ENCODE measurements around the gene KRTAP10-11.
"Not testable (repeated sequence)": the region's sequence is repeated elsewhere in the genome, so short reads cannot be mapped to it uniquely, and the experiment has no call there.

The KRTAP10-11 gene

DNA sequence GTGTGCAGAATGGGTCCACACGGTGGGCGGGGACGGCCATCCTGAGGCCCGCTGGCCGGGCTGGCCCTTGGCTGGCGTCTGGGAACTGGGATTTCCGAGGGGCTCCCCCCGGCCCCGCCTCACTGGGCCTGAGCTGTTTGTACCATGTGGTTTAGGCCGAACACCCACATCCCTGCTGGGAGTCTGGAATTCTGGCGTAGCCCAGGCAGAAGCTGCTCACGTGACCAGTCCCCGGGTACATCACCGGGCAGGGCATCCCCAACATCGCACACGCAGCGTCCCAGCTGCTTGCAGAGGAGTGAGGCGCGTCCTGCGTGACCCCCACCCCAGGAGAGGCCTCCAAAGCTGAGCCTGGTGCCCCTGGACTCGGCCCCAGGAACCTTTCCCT lies 43.8 kb upstream of the KRTAP10-11 start:
- H3K9me3 ChIP-seq: peaks cover 0 to 5% (median 0%) of the 10 kb centered on the region in 3 donors
- intact Hi-C loops (cut with DNase I; ENCODE audit: low total_unique reads): no loop called here
- TF ChIP-seq, protein P1, sequence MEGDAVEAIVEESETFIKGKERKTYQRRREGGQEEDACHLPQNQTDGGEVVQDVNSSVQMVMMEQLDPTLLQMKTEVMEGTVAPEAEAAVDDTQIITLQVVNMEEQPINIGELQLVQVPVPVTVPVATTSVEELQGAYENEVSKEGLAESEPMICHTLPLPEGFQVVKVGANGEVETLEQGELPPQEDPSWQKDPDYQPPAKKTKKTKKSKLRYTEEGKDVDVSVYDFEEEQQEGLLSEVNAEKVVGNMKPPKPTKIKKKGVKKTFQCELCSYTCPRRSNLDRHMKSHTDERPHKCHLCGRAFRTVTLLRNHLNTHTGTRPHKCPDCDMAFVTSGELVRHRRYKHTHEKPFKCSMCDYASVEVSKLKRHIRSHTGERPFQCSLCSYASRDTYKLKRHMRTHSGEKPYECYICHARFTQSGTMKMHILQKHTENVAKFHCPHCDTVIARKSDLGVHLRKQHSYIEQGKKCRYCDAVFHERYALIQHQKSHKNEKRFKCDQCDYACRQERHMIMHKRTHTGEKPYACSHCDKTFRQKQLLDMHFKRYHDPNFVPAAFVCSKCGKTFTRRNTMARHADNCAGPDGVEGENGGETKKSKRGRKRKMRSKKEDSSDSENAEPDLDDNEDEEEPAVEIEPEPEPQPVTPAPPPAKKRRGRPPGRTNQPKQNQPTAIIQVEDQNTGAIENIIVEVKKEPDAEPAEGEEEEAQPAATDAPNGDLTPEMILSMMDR (IDR thresholded peaks at IDR 0.05): no peak
- H3K27ac ChIP-seq: no peak overlapping the region
- peaks cover 0 to 30% of the 10 kb centered on the region in 2 donors for H3K27me3 ChIP-seq
- no peaks in the 10 kb centered on the region for H3K36me3 ChIP-seq
- no peak overlapping the region for H3K4me3 ChIP-seq
- DNase-seq: no peak
- no peaks in the 10 kb centered on the region for H3K4me1 ChIP-seq

DNA sequence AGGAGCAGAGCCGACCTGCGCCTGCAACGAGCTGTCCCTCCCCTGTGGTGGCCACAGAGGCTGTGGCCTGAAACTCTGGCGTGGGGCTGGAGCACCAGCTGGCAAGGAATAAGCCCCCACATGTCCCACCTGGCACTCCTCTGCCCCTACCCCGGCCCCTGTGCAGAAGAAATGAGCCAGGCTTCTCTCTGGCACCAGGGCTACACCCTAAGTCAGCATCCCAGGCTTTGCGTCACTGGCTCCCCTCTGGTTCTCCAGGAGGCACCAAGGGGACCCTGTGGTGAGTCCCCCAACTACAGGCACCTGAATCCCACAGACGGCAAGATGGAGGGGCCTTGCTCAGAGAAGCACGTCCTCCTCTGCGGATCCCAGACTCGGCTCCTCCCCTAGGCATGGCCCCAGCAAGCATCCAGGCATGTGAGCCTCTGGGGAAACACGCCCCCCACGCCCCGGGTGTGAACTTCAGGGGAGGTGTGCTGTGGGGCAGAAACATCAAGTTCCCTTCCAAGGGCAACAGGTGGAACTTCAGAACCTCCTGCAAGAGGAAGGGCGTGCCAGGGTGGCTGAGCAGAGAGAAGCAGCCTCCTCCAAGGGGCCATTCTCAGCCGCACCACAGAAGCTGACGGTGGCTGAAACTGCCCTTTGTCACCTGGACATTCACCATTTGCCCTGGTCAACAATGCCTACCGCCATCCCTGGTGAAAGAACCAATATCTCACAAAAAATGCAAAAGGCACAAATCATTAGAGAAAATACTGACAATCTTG lies 42.9 kb upstream of the KRTAP10-11 start:
- H3K4me3 ChIP-seq: no peak overlapping the region
- H3K9me3 ChIP-seq: peaks cover 0 to 5% (median 0%) of the 10 kb centered on the region in 3 donors
- no peak overlapping the region for H3K27ac ChIP-seq
- intact Hi-C loops (cut with DNase I; ENCODE audit: low total_unique reads): no loop called here
- no peaks in the 10 kb centered on the region for H3K4me1 ChIP-seq
- peaks cover 0 to 30% of the 10 kb centered on the region in 2 donors for H3K27me3 ChIP-seq
- TF ChIP-seq, protein P1 (IDR thresholded peaks at IDR 0.05): no peak
- H3K36me3 ChIP-seq: no peaks in the 10 kb centered on the region
- DNase-seq: no peak

DNA sequence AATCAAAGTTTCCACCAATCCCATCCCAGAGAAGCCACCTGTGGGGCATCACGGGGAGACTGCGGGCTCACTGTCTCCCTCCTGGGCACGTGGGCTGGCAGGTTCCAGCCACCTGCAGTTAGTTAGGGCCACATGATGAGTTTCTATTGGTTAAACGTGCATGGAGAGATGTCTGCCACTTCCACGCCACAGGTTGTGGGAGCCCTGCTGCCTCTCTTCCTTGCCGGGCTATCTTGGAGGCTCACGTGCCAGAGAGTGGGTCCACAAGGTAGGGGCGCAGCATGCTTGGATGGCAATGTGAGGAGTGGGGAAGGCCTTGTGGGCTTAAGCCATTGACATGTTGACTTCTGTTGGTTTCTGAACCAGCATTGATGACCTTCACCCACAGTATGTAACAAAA lies 42.3 kb upstream of the KRTAP10-11 start:
- intact Hi-C loops (cut with DNase I; ENCODE audit: low total_unique reads): no loop called here
- H3K36me3 ChIP-seq: no peaks in the 10 kb centered on the region
- H3K27ac ChIP-seq: no peak overlapping the region
- H3K9me3 ChIP-seq: peaks cover 0 to under 1% (median under 1%) of the 10 kb centered on the region in 3 donors
- no peaks in the 10 kb centered on the region for H3K4me1 ChIP-seq
- H3K27me3 ChIP-seq: peaks cover 0 to 30% of the 10 kb centered on the region in 2 donors
- TF ChIP-seq, protein P1 (IDR thresholded peaks at IDR 0.05): no peak
- no peak overlapping the region for H3K4me3 ChIP-seq
- DNase-seq: no peak

- DNase-seq: no peak
- no peaks in the 10 kb centered on the region for H3K4me1 ChIP-seq
- TF ChIP-seq, protein P1 (IDR thresholded peaks at IDR 0.05): no peak
- H3K27me3 ChIP-seq: peaks cover 0 to 26% of the 10 kb centered on the region in 2 donors
- no peaks in the 10 kb centered on the region for H3K36me3 ChIP-seq
- H3K9me3 ChIP-seq: peaks cover 0 to 18% (median 17%) of the 10 kb centered on the region in 3 donors
- H3K4me3 ChIP-seq: no peak overlapping the region
- intact Hi-C loops (cut with DNase I; ENCODE audit: low total_unique reads): no loop called here
- H3K27ac ChIP-seq: no peak overlapping the region
These were observed 39.7 kb upstream of the KRTAP10-11 start for GRCh38 chr21:44606495-44606894.

- peaks cover 0 to 21% of the 10 kb centered on the region in 2 donors for H3K27me3 ChIP-seq
- DNase-seq: no peak
- H3K36me3 ChIP-seq: no peaks in the 10 kb centered on the region
- intact Hi-C loops (cut with DNase I; ENCODE audit: low total_unique reads): no loop called here
- TF ChIP-seq, protein P1 (IDR thresholded peaks at IDR 0.05): no peak
- no peak overlapping the region for H3K4me3 ChIP-seq
- no peaks in the 10 kb centered on the region for H3K4me1 ChIP-seq
- no peak overlapping the region for H3K27ac ChIP-seq
- peaks cover 0 to 24% (median 21%) of the 10 kb centered on the region in 3 donors for H3K9me3 ChIP-seq
These were observed 37.0 kb upstream of the KRTAP10-11 start for GRCh38 chr21:44609193-44609592.

DNA sequence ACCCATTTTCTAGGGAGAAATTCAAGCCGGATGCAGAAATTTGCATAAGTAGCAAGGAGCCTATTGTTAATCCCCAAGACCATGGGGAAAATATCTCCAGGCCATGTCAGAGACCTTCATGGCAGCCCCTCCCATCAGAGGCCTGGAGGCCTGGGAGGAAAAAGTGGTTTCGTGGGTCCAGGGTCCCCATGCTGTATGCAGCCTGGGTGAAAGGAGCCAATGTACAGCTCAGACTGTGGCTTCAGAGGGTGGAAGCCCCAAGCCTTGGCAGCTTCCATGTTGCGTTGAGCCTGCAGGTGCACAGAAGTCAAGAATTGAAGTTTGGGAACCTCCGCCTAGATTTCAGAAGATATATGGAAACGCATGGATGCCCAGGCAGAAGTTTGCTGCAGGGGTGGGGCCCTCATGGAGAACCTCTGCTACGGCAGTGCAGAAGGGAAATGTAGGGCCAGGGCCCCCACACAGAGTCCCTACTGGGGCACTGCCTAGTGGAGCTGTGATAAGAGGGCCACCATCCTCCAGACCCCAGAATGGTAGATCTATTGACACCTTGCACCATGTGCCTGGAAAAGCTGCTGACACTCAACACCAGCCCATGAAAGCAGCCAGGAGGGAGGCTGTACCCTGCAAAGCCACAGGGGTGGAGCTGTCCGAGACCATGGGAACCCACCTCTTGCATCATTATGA lies 35.9 kb upstream of the KRTAP10-11 start:
- peaks cover 0 to 30% of the 10 kb centered on the region in 2 donors for H3K27me3 ChIP-seq
- DNase-seq; H3K4me1 ChIP-seq; intact Hi-C loops (cut with DNase I; ENCODE audit: low total_unique reads); H3K36me3 ChIP-seq; H3K27ac ChIP-seq; H3K4me3 ChIP-seq: not testable (repeated sequence)
- H3K9me3 ChIP-seq: peaks cover 0 to 24% (median 21%) of the 10 kb centered on the region in 3 donors

All from tibial artery (tissue), 4 donors.